Measurements from ENCODE around the gene FAM184B. TPM values are rescaled to one million over a fixed set of nuclear protein-coding genes. Genes with fewer than 3 reads are reported as not detected.
"Not testable (repeated sequence)": the region's sequence is repeated elsewhere in the genome, so short reads cannot be mapped to it uniquely, and the experiment has no call there.

FAM184B gene
- total RNA-seq, 1 donor: not detected

GRCh38 chr4:17664755-17665154, 116.7 kb downstream of the FAM184B start:
- Histone ChIP-seq H3K36me3 (ENCODE audit: insufficient read depth, low read length) (no peaks in the 10 kb centered on the region), H3K27ac (ENCODE audit: low read depth, low read length) (no peak overlapping the region), H4K20me1 (ENCODE audit: insufficient read depth, low read length) (no peaks in the 10 kb centered on the region), H3K4me2 (ENCODE audit: insufficient read depth, low read length) (no peak overlapping the region), H3K4me1 (ENCODE audit: insufficient read depth, low read length) (no peaks in the 10 kb centered on the region), H3K9me3 (ENCODE audit: low read depth, low read length) (no peaks in the 10 kb centered on the region), H2AFZ (ENCODE audit: low read length) (no peak overlapping the region), H3K4me3 (ENCODE audit: insufficient read depth, low read length) (no peak overlapping the region), H3K27me3 (ENCODE audit: insufficient read depth, low read length) (no peaks in the 10 kb centered on the region), H3K79me2 (ENCODE audit: insufficient read depth, low read length) (no peaks in the 10 kb centered on the region)
- no peak for DNase-seq (ENCODE audit: insufficient read length, low spot score, missing footprints)
- TF ChIP-seq CTCF (IDR thresholded peaks at IDR 0.05; ENCODE audit: extremely low read depth, low read depth, low read length): no peak

GRCh38 chr4:17662694-17663093, 118.7 kb downstream of the FAM184B start:
- Histone ChIP-seq H2AFZ (ENCODE audit: low read length) (no peak overlapping the region), H3K27ac (ENCODE audit: low read depth, low read length) (no peak overlapping the region), H3K36me3 (ENCODE audit: insufficient read depth, low read length) (no peaks in the 10 kb centered on the region), H3K27me3 (ENCODE audit: insufficient read depth, low read length) (no peaks in the 10 kb centered on the region), H4K20me1 (ENCODE audit: insufficient read depth, low read length) (no peaks in the 10 kb centered on the region), H3K9me3 (ENCODE audit: low read depth, low read length) (no peaks in the 10 kb centered on the region), H3K79me2 (ENCODE audit: insufficient read depth, low read length) (no peaks in the 10 kb centered on the region), H3K4me2 (ENCODE audit: insufficient read depth, low read length) (no peak overlapping the region), H3K4me1 (ENCODE audit: insufficient read depth, low read length) (no peaks in the 10 kb centered on the region), H3K4me3 (ENCODE audit: insufficient read depth, low read length) (no peak overlapping the region)
- TF ChIP-seq CTCF (IDR thresholded peaks at IDR 0.05; ENCODE audit: extremely low read depth, low read depth, low read length): no peak
- DNase-seq (ENCODE audit: insufficient read length, low spot score, missing footprints): no peak

GRCh38 chr4:17659196-17659595, 122.2 kb downstream of the FAM184B start:
- not testable (repeated sequence) for H3K27me3 ChIP-seq (ENCODE audit: insufficient read depth, low read length); H3K4me2 ChIP-seq (ENCODE audit: insufficient read depth, low read length); H3K9me3 ChIP-seq (ENCODE audit: low read depth, low read length); DNase-seq (ENCODE audit: insufficient read length, low spot score, missing footprints); H2AFZ ChIP-seq (ENCODE audit: low read length); H3K79me2 ChIP-seq (ENCODE audit: insufficient read depth, low read length); H4K20me1 ChIP-seq (ENCODE audit: insufficient read depth, low read length); H3K4me1 ChIP-seq (ENCODE audit: insufficient read depth, low read length); H3K27ac ChIP-seq (ENCODE audit: low read depth, low read length); H3K4me3 ChIP-seq (ENCODE audit: insufficient read depth, low read length); H3K36me3 ChIP-seq (ENCODE audit: insufficient read depth, low read length)

- no peak overlapping the region for H3K27ac ChIP-seq (ENCODE audit: low read depth, low read length)
- no peak overlapping the region for H2AFZ ChIP-seq (ENCODE audit: low read length)
- no peak overlapping the region for H3K4me2 ChIP-seq (ENCODE audit: insufficient read depth, low read length)
- H4K20me1 ChIP-seq (ENCODE audit: insufficient read depth, low read length): no peaks in the 10 kb centered on the region
- no peak overlapping the region for H3K4me3 ChIP-seq (ENCODE audit: insufficient read depth, low read length)
- DNase-seq (ENCODE audit: insufficient read length, low spot score, missing footprints): no peak
- no peaks in the 10 kb centered on the region for H3K4me1 ChIP-seq (ENCODE audit: insufficient read depth, low read length)
- no peaks in the 10 kb centered on the region for H3K36me3 ChIP-seq (ENCODE audit: insufficient read depth, low read length)
- no peaks in the 10 kb centered on the region for H3K9me3 ChIP-seq (ENCODE audit: low read depth, low read length)
- H3K79me2 ChIP-seq (ENCODE audit: insufficient read depth, low read length): no peaks in the 10 kb centered on the region
- peaks cover 3% of the 10 kb centered on the region for H3K27me3 ChIP-seq (ENCODE audit: insufficient read depth, low read length)
- TF ChIP-seq CTCF (IDR thresholded peaks at IDR 0.05; ENCODE audit: extremely low read depth, low read depth, low read length): no peak
Observed at GRCh38 chr4:17657849-17658248, 123.6 kb downstream of the FAM184B start.

All from osteoblast (primary cell).